Amniotic stem cell (primary cell): ENCODE results near the gene HIP1R.

Source experiments
- DNase-seq: peaks from one replicate; lab custom pipeline; 2025; lab: John Stamatoyannopoulos, UW

The HIP1R gene

DNA sequence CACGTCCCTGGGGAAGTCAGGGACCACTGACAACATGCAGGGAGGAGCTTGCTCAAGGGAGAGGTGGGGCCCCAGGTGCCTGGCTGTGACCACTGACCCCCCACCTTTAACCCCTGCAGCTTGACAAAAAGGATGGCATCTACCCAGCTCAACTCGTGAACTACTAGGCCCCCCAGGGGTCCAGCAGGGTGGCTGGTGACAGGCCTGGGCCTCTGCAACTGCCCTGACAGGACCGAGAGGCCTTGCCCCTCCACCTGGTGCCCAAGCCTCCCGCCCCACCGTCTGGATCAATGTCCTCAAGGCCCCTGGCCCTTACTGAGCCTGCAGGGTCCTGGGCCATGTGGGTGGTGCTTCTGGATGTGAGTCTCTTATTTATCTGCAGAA lies 26.3 kb downstream of the HIP1R start:
- no peak for DNase-seq

DNA sequence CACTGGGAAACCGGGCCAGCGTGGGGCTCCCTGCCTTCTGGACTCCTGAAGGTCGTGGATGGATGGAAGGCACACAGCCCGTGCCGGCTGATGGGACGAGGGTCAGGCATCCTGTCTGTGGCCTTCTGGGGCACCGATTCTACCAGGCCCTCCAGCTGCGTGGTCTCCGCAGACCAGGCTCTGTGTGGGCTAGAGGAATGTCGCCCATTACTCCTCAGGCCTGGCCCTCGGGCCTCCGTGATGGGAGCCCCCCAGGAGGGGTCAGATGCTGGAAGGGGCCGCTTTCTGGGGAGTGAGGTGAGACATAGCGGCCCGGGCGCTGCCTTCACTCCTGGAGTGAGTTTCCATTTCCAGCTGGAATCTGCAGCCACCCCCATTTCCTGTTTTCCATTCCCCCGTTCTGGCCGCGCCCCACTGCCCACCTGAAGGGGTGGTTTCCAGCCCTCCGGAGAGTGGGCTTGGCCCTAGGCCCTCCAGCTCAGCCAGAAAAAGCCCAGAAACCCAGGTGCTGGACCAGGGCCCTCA lies 26.9 kb downstream of the HIP1R start:
- no peak for DNase-seq

DNA sequence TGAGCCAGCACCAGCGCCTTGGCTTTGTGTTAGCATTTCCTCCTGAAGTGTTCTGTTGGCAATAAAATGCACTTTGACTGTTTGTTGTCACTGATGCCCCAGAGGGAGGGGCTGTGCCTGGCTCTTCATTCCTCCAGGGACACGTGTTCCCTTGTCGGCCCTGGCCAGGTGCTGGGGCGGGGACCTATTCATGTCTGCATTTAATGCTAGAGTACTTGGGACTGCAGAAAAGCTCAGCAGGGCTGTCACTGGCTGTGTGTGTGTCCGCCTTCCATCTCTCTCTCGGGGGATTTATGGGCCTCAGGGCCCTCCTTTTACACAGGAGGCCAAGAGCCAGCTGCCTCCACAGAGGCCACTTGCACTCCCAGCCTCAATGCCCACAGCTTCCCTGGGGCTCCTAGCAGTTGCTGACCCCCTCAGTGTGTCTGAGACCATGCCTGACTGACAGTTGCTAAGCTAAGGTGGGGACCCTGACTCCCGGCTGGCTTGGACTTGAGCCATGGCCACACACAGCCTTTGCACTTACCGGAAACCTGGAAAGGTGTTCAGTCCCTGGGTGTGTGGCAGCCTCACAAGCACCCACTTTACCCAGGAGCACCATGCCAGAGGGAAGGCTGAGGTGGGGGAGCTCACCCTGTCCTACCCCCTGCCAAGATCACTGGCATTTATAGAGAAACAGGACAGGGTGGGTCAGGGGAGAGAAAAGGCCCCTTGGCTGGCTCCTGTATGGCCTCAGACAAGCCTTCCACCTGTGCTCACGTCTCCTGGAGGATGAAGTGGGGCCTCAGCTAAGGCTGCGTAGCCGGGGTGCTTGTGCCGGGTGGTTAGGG lies 27.8 kb downstream of the HIP1R start:
- DNase-seq = no peak

DNA sequence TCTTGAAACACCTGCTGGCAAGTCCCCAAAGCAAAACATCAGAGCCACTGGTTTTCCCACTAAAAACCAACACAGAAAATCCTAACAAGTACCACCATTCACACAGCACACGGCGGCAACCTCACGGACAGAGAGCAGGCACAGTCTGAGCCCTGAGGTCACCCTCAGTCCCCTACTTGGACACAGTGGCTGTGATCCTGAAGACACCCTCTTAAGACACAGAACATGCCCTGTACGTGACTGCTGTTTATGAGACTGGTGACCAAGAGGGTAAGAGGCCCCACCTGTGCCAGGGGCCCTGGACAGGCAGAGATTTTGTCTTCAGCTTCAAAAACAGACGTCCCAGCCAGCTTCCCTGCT lies 29.6 kb downstream of the HIP1R start:
- no peak for DNase-seq

DNA sequence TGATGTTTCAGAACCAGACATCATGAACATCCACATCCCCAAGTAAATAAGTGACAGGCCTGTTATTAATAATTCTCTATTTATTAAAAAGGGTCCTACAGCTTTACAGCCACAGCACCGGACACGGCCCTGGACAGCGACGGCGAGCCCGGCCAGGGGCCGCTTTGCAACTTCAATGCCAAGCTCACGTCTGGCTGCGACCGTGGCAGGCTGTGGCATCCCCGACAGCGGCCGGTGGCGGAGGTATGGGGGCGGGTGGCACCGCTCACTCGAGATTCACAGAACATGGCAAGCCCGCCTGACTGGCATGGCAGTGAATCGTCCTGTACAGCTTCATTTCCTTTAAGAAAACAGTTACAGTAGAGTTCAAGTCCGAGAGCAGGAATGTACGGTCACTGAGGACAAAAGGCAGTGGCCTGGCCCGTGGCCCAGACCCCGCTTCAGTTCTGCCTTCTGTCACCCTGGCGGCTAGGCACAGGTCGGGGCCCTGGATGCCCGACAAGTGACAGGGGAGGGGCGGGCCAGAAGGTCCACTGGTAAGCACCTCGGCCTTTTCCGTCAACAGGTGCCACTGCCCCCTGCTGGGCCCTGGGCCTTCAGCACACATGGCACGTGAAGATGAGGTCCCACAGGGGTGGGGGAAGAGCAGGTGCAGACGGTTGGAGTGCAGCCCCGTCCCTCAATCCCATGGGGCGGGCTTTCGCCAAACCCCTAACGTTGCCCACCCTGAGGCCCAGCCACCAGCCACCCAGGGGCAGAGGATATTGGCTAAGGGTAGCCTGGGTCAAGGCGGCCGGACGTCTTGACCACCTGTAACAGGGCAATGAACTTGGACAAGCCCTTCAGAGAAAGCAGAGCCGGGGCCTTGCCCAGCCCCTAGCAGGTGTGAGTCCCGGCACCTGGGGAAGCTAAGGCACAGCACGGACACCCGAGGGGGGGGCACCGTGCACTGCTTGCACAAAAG lies 30.3 kb downstream of the HIP1R start:
- no peak for DNase-seq

DNA sequence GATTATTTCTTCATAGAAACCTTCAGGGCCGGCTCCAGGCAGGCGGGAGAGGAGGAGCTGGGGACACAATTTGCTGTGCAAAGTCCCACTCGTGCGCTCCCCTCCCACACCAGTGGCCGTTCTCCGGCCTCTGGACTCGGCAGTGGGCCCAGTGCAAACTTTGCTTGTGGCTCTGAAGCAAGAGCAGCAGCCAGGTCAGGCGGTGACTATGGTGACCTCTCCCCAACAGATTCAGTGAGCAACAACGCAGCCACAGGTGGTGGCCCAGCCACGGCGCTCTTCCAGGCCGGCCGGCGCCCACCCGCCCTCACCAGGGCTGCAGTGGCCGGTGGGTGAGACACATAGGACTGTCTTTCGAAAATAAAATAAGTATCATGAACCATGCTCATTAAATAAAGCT lies 31.1 kb downstream of the HIP1R start:
- no peak for DNase-seq

DNA sequence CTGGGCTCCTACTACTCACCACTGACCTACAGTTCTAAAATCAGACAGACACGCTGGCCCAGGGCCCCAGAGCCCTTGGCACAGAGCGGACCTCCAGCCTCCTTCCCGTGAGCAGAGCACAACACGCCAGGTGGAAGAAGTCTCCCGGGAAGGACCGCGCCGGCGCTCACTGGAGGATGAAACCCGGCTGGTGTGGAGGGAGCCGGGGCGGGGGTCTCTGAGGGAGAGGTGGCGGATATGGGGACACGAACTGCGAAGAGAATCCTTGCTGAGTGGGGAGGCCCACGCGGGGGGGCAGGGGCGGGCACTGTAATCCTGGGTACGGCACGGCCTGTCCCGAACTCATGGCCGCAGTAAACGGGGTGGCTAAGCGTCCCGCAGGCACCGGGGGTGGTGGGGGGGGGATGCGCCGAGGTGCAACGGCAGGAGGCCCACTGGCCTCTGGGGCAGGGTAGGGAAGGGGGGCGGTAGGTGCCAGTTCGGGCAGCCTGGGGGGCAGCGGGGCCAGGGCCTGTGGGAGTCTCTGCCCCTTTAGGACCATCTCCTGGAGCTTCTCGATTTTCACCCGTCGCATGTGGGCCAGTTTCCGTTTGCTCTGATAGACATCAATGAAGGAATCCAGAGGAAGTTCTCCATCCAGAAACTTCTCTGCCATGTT lies 31.8 kb downstream of the HIP1R start:
- DNase-seq = no peak

DNA sequence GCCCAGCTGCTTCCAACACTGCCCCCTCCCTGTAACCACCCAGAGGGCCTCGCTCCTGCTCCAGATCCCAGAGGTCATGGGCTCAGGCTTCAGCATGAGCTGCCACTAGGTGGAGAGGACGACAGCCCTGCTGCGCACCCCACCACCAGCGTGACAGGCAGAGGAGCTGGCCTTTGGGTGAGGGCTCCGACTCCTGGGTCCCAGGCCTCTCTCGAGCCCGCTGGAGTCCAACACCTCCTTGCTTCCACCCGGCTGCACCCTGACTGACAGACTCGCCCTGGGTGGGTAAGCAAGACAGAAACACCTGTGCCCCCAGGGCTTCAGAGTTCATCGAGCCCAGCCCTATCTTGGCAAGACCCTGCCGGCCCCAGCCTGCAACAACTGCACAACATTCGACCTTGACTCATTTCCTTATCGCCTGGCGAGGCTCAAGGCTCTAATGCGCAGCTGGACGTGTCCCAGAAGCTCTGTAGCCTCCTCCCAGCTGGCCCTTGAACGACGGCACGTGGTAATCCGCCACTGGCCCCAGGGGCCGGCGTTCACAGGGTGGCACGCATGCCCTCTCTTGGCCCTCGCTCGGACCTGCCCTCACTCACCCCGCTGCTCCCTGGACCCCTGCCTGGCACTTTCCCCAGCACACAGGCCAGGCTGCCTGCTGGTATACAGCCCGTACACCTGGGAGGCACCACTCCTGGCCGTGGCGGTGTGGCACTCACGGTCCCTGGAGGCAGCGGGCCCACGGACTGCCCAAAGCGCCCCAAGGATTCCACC lies 32.6 kb downstream of the HIP1R start:
- DNase-seq = no peak

DNA sequence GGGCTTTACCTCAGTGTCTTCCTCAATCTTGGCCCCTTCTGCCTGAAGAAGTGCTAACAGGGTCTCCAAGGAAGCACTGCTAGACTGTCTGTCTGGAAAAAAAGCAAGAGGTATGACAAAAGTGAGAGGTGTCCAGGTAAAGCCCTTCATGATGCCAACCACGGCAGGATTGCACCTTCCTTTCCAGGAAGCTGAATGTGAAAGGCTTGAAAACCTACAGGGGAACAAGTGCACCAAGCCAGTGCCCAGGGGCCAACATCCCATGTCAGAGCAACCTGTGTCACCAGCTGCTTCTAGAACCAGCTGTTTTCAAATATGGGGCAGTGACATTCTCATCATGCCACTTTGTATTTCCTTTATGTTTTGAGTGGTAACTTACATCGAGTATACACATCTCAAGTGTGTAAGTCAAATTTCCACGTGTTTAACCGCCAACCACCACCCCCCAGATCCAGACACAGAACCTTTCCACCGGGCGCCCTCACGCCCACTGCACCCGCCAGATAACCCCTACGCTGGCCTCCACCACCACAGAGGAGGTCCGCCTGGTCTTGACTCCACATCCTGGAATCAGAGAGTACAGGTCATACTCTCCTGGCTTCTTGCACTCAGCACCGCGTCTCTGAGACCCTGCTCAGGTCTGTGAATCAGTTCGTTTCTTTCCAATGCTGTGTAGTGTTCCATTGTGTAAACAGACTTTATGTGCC lies 33.4 kb downstream of the HIP1R start:
- DNase-seq = no peak

DNA sequence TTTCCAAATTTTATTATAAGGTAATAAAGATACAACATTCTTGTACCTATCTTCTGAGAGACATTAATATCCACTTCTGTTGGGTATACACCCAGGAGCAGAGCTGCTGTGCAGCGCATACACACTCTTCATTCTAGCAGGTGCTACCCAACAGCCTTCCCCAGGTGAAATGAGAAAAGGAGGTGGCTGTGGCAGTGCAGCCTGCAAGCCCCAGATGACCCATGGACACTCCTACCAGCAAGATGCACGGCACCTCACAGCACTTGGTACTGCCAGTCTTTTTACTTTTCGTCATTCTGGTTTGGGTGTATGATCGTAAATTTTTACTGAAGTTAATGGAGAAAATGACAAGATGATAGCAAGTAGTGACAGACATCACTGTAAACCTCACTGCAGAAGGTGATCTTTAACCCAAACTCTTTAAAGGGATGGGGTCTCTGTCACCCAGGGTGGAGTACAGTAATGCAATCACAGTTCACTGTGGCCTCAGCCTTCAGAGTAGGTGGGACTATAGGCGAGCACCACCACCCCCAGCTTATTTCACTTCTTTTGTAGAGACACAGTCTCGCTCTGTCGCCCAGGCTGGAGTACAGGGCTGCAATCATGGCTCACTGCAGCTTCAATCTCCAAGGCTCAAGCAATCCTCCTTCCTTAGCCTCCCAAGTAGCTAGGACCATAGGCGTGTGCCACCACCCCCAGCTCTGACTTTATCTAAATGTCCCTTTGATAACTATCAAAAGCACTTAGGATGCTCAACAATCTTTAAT lies 34.1 kb downstream of the HIP1R start:
- no peak for DNase-seq

DNA sequence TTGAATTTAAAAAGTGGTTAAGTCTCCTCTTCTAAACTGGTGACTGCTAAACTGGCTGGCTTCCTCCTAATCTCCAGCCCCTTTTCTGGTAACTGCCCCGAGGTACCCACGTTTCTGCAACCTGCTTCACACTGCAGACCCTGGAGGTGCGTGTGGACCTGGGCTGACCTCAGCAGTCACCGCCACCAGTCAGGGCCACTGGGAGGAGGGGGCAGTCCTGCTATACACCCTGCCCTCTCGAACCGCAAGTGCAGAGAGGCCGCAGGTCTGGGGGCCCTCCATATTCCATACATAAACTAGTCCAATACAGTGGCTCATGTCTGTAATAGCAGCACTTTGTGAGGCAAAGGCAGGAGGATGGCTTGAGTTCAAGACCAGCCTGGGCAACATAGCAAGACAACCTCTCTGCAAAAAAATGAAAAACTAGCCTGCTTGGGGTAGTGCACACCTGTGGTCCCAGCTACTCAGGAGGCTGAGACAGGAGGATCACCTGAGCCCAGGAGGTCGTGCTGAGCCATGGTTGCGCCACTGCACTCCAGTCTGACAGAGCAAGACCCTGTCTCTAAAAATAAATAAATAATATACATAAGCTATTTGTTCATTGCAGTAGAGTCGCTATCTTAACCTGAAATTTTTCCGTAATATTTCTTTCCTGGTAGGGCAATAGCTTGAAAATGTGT lies 35.0 kb downstream of the HIP1R start:
- DNase-seq = no peak

DNA sequence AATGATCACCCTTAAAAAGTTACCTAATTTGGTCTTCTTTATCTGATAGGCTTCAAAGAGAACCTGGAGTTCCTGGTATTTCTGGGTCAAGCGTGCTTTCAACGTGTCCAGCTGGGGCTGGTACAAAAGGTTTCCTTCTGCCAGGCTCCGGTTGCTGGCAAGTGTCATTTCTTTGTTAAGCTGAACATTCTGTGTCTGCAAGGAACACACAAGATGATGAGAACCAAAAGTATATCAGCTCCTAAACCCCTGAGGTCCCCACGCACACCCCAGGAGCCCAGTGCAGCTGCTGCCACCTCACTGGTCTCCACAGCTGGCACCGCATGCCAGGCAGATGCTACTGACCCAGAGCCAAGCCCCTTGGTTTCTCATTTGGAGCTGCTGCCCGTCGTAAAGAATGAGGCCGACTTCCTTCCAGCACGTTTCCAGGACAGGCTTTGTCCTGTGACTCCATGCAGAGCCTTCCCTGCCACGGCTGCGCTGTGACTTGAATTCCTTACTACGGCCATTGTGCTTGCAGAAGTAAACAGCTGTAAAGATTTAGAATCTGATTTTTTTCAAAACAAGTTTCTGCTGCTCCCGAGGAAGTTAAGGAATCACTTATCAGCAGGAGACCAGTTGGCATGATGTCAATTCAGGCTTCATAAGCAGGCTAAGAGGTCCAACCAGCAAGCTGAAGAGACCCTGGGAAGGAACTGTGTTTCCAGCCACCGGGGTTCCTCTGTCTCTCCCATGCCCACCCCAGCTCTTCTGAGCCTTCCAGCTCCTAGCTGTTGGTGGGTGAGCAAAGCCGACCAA lies 35.8 kb downstream of the HIP1R start:
- no peak for DNase-seq

DNA sequence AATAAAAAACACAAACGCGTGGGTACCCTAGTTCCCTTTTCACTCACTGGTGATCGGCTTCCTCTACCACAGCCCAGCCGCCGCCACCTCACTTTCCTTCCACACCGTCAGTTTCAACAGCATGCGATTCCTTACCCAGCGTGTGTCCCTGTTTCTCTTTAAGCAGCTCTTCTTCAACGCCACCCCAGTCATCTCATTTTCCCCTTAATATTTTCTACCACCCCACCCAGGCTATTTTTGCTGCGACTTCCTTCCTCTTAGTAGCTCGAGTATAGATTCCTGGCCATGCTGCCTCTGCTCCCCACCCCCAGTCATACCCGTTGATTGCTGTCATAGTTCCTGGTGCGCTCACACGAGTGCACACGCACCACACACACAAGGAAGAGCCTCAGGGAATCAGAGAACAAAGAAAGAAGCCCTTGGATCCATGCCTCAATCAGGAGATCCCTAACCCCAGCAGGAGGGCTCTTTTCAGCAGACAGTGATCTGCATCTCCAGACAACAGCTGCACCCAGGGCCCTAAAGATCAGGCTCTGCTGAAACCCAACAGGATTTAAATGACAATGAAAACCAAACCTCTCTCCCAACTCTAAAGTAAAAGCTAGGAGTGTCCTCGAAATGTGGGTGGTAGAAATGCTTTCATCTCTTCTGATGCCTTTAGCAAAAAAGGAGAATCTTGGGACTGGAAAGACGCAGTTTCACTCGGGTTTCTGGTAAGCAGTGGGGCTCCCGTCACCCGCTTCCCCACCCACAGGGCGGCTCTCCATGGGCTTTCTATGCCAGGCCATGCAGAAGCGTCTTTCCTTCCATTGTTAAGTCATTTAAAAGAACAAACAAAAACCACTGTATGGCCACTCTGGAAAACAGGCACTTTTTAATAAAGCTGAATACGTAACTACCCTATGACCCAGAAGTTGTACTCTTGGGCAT lies 36.9 kb downstream of the HIP1R start:
- DNase-seq = peak; percentile 25

DNA sequence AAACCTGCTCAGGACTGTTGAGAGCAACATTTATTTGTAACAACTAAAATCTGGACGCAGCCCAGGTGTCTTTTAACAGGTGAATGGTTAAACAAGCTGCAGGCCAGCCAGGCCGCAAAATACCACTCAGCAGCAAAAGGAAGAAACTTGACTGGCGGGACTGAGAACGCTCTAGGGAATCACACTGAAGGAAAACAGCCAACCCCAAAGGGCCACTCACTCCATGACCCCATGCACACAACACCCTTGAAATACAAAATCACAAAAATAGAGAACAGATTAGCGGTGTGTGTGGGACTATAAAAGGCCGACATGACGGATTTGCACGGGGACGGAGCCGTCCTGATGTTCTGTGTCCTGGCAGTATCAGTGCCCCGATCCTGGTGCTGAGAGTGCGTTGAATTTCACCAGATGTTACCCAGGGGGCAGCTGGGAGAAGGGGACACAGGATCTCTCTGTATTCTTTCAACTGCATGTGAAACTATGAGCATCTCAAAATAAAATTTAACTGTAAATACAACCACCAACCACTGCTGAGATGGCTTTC lies 37.6 kb downstream of the HIP1R start:
- DNase-seq = no peak

DNA sequence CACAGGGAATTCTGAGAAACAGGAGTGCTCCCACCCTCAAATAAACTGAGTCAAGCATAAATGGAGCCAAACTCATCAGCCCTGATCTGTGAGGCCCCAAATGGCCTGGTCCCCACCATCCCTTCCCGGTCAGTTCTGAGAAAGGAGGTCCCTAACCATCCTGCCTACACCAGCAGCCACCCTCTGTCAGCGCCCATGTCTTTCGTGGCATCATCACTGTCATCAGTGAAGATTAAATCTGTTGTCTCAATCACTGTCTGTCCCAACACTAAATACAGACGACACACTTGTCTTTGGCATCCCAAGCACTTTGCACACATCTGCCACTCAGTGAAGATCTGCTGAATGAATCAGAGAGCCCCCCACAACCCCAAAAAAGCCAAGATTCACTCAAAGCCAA lies 38.3 kb downstream of the HIP1R start:
- DNase-seq = no peak

DNA sequence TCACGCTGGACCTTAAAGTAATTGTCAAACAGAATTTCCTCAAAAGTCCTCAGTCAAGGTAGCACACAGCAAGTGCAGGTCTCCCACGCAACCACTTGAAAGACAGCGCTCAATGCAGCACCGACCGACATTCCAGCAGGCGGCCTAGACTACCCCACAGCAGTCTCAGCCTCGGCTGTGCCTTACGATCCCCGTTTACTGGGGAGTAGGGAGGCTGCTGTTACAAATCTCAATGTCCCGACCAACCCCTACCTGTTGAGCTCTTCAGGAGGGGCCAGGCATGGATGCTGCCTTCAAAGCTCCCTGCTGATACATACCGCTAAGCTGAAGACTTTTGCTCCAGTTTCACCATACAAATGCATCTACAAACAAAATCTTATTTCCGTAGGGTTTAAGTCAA lies 38.8 kb downstream of the HIP1R start:
- DNase-seq = no peak

DNA sequence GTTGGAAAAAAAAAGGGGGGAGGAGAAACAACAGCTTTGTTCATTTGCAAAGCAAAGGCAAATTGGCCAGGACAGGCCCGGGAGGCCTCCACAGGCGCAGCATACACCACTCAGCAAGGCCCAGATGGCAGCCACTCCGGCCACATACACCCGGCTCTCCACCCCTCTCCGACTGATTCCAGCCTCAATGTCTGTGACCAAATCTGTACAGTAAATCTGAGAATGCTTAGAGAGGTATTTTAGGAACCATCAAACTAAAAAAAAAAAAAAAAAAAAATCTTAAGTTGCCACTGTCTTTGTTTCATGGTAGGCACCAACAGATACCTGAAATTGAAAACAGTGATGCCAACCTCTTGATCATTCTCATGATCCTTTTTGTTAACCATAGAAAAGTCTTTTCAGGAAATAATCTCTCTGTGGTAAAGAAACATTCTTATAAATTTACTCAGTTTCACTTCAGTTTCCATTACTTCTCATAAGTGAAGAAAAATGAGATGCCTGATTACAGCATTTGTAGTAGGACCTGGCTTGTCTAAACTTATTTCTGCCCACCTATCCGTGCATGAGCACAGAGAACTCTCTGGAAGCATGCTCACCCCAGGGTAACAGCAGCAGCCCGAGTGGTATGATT lies 40.4 kb downstream of the HIP1R start:
- DNase-seq = no peak
